DND-41 (cell line): ENCODE results near the gene COQ2.

Experiments
- ATAC-seq: fragments of 200-7000 bp; cut with Tn5 transposase; 3 replicates; pipeline ENCODE4 v1.9.1; 2021; ENCODE audit warnings: low read depth; ENCODE audit not compliant: insufficient read depth
- DNase-seq: peaks from one replicate; pipeline ENCODE4 v3.0.0-alpha.2; 2020
- H2AFZ ChIP-seq: 2 replicates; pipeline ENCODE4 v1.6.0; 2012; ENCODE audit warnings: low read depth, low read length
- H3K27ac ChIP-seq: 2 replicates; pipeline ENCODE4 v1.5.1; 2012; ENCODE audit warnings: low read length, inconsistent platforms
- H3K27me3 ChIP-seq: fragments of 200-600 bp; sonication (generic); 2 replicates; pipeline ENCODE4 v1.6.0; 2012; ENCODE audit warnings: low read length, mild to moderate bottlenecking, inconsistent platforms; ENCODE audit not compliant: insufficient read depth, poor library complexity
- H3K36me3 ChIP-seq: 2 replicates; pipeline ENCODE4 v1.5.1; 2012; ENCODE audit warnings: low read length, inconsistent platforms; ENCODE audit not compliant: insufficient read depth
- H3K4me1 ChIP-seq: 2 replicates; pipeline ENCODE4 v1.5.1; 2012; ENCODE audit warnings: mild to moderate bottlenecking, low read length; ENCODE audit not compliant: insufficient read depth
- H3K4me2 ChIP-seq: 2 replicates; pipeline ENCODE4 v1.6.0; 2012; ENCODE audit warnings: mild to moderate bottlenecking, moderate library complexity, low read length, inconsistent platforms; ENCODE audit not compliant: insufficient read depth
- H3K4me3 ChIP-seq, 2 experiments: fragments of 200-600 bp in 1 of 2; shearing (Covaris generic) in 1 of 2; 2 replicates each; pipeline ENCODE4 v1.5.1; 2012 to 2016; ENCODE audit warnings: inconsistent platforms in 2 of 2, low read length in 2 of 2, mild to moderate bottlenecking in 2 of 2, low read depth in 1 of 2, moderate library complexity in 1 of 2
- H3K79me2 ChIP-seq: 2 replicates; pipeline ENCODE4 v1.6.0; 2012; ENCODE audit warnings: low read length, inconsistent platforms; ENCODE audit not compliant: insufficient read depth
- H3K9ac ChIP-seq: 2 replicates; pipeline ENCODE4 v1.6.0; 2012; ENCODE audit warnings: low read depth, mild to moderate bottlenecking, inconsistent platforms, low read length, moderate library complexity
- H3K9me3 ChIP-seq: 2 replicates; pipeline ENCODE4 v1.5.1; 2012; ENCODE audit warnings: low read length, moderate library complexity, mild to moderate bottlenecking, inconsistent platforms; ENCODE audit not compliant: insufficient read depth, severe bottlenecking
- H4K20me1 ChIP-seq: 2 replicates; pipeline ENCODE4 v1.6.0; 2012; ENCODE audit warnings: low read length; ENCODE audit not compliant: insufficient read depth
- CTCF ChIP-seq: IDR thresholded peaks from 2 replicates; pipeline ENCODE4 v1.5.1; 2012; ENCODE audit warnings: borderline replicate concordance, low read length, moderate library complexity, mild to moderate bottlenecking; ENCODE audit not compliant: poor library complexity, severe bottlenecking; ENCODE audit errors: extremely low read depth
- EZH2 ChIP-seq: IDR thresholded peaks from 3 replicates; pipeline ENCODE4 v1.6.1; 2012; ENCODE audit warnings: borderline replicate concordance, low read depth, mild to moderate bottlenecking, moderate library complexity, low read length, inconsistent platforms; ENCODE audit not compliant: severe bottlenecking

COQ2 gene

DNA sequence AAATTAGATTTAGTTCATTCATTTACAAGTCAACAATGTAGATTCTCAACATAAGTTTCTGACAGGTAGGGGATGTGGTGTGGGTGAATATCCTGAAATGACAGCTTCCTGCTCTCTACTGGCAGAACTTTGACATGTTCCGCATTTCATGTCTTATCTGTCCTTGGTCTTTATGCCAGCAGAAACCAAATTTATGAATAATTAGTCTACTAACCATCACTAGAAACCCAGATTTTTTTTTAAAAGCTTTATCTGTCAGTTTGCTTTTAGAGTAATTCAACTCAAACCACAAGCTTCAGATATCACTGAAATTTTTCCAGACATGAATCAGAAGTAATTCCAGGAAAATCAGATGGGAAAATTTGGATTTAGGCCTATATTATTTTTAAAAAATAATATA is 17.9 kb downstream of the COQ2 start:
- peaks cover 35% of the 10 kb centered on the region for H3K36me3 ChIP-seq
- TF ChIP-seq CTCF (no peak), EZH2 (no peak)
- no peak for DNase-seq
- no peak overlapping the region for H3K27ac ChIP-seq
- no peaks in the 10 kb centered on the region for H3K27me3 ChIP-seq
- H4K20me1 ChIP-seq = no peaks in the 10 kb centered on the region
- no peak overlapping the region for H3K4me2 ChIP-seq
- no peak overlapping the region for H2AFZ ChIP-seq
- ATAC-seq = no peak
- H3K4me1 ChIP-seq = no peaks in the 10 kb centered on the region
- no peak overlapping the region for H3K4me3 ChIP-seq
- no peaks in the 10 kb centered on the region for H3K9me3 ChIP-seq
- no peak overlapping the region for H3K9ac ChIP-seq
- no peaks in the 10 kb centered on the region for H3K79me2 ChIP-seq

DNA sequence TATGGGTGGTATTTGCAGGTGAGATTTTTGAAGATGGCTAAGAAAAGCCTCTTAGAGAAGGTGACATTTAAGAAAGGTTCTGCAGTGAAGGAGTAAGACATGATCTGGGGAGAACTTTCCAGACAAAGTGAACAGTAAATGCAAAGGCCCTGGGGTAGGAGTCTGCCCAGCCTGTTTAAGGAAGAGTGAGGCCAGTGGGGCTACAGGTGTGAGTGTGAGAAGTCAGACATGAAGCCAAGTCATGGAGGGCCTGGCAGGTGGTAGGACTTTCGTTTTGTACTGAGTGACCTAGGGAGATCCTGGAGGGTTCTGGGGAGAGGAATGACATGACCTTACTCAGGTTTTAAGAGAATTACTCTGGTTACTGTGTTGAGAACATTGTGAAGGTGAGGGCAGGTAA is 21.5 kb downstream of the COQ2 start:
- DNase-seq = no peak

GRCh38 chr4:83262682-83263081 is 21.9 kb downstream of the COQ2 start:
- no peaks in the 10 kb centered on the region for H3K9me3 ChIP-seq
- H2AFZ ChIP-seq = no peak overlapping the region
- no peaks in the 10 kb centered on the region for H3K27me3 ChIP-seq
- H4K20me1 ChIP-seq = no peaks in the 10 kb centered on the region
- H3K79me2 ChIP-seq = no peaks in the 10 kb centered on the region
- H3K4me1 ChIP-seq = no peaks in the 10 kb centered on the region
- TF ChIP-seq CTCF (no peak), EZH2 (no peak)
- H3K9ac ChIP-seq = no peak overlapping the region
- ATAC-seq (no peak), DNase-seq (no peak)
- no peak overlapping the region for H3K4me3 ChIP-seq
- no peak overlapping the region for H3K4me2 ChIP-seq
- H3K27ac ChIP-seq = no peak overlapping the region
- H3K36me3 ChIP-seq = peaks cover 28% of the 10 kb centered on the region; the same call in 1 of the 2 replicates

More for the DNA sequence above, 21.5 kb downstream of the COQ2 start:
- peaks cover 27% of the 10 kb centered on the region; the same call in 1 of the 2 replicates for H3K36me3 ChIP-seq
- H3K9me3 ChIP-seq = no peaks in the 10 kb centered on the region
- TF ChIP-seq EZH2 (no peak), CTCF (no peak)
- no peaks in the 10 kb centered on the region for H4K20me1 ChIP-seq
- H3K27me3 ChIP-seq = no peaks in the 10 kb centered on the region
- H3K4me1 ChIP-seq = no peaks in the 10 kb centered on the region
- H3K27ac ChIP-seq = no peak overlapping the region
- H2AFZ ChIP-seq = no peak overlapping the region
- no peaks in the 10 kb centered on the region for H3K79me2 ChIP-seq
- H3K4me3 ChIP-seq = no peak overlapping the region
- H3K4me2 ChIP-seq = no peak overlapping the region
- H3K9ac ChIP-seq = no peak overlapping the region
- ATAC-seq = no peak

DNA sequence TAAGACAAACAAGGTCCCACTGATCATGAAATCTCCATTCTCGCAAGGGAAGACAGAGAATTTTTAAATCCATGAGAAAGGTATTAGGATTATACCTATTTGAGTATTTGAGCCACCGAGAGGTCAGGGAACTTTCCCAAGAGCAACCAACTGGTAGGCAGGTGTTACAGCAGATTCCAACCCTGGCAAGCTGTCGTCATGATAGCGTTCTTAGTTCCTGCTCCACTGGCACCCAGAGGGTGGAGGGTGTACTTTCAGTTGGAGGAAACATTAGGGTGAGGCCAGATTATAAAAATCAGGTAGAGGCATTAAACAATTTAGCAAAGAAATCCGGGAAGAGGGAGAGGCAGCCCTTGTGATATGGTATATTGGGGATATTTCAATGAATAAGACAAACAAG is 23.3 kb downstream of the COQ2 start:
- TF ChIP-seq EZH2 (no peak), CTCF (no peak)
- Histone ChIP-seq H4K20me1 (no peaks in the 10 kb centered on the region), H2AFZ (no peak overlapping the region), H3K9ac (no peak overlapping the region), H3K4me3 (no peak overlapping the region), H3K79me2 (no peaks in the 10 kb centered on the region), H3K4me2 (no peak overlapping the region), H3K36me3 (peaks cover 26% of the 10 kb centered on the region; the same call in 1 of the 2 replicates), H3K27ac (no peak overlapping the region), H3K27me3 (no peaks in the 10 kb centered on the region), H3K9me3 (no peaks in the 10 kb centered on the region), H3K4me1 (no peaks in the 10 kb centered on the region)
- no peak for ATAC-seq
- no peak for DNase-seq
